Measurements from ENCODE around the gene ANKRD28.

The ANKRD28 gene

GRCh38 chr3:15645246-15645645, 152.5 kb downstream of the ANKRD28 start:
- TF ChIP-seq ZFX (IDR thresholded peaks at IDR 0.05) (no peak), CTCF (conservative IDR thresholded peaks at IDR 0.05) (no peak)

GRCh38 chr3:15638891-15639262, 158.9 kb downstream of the ANKRD28 start:
- no peak overlapping the region for H3K27ac ChIP-seq
- no peak for TF ChIP-seq CTCF (conservative IDR thresholded peaks at IDR 0.05)
- no peak for TF ChIP-seq ZFX (IDR thresholded peaks at IDR 0.05)

More at GRCh38 chr3:15645246-15645645, 152.5 kb downstream of the ANKRD28 start:
- no peak overlapping the region for H3K27ac ChIP-seq

GRCh38 chr3:15638193-15638890, 159.4 kb downstream of the ANKRD28 start:
- no peak for TF ChIP-seq CTCF (conservative IDR thresholded peaks at IDR 0.05)
- no peak for TF ChIP-seq ZFX (IDR thresholded peaks at IDR 0.05)
- H3K27ac ChIP-seq: no peak overlapping the region

- TF ChIP-seq ZFX (IDR thresholded peaks at IDR 0.05) (no peak), CTCF (conservative IDR thresholded peaks at IDR 0.05) (no peak)
- H3K27ac ChIP-seq: no peak overlapping the region
Measured at GRCh38 chr3:15637131-15637951, 160.4 kb downstream of the ANKRD28 start.

- H3K27ac ChIP-seq: no peak overlapping the region; the same call in 1 of the 2 replicates
- TF ChIP-seq ZFX (IDR thresholded peaks at IDR 0.05) (no peak), CTCF (conservative IDR thresholded peaks at IDR 0.05) (no peak)
Measured at GRCh38 chr3:15636028-15636709, 161.6 kb downstream of the ANKRD28 start.

GRCh38 chr3:15635121-15635661, 162.6 kb downstream of the ANKRD28 start:
- peak overlapping the region; percentile 36; the same call in 1 of the 2 replicates for H3K27ac ChIP-seq
- no peak for TF ChIP-seq CTCF (conservative IDR thresholded peaks at IDR 0.05)
- TF ChIP-seq ZFX (IDR thresholded peaks at IDR 0.05): no peak

Measured in C4-2B (cell line).